T47D (cell line): ENCODE measurements around the gene NFATC2.

Experiments used
- DNase-seq, 2 experiments: peaks; one replicate each; pipeline versions ENCODE4 v3.0.0 to v3.0.0-alpha.2; 2011 to 2012; ENCODE audit warnings: low read depth in 1 of 2, low spot score in 1 of 2
- JUND ChIP-seq: IDR thresholded peaks from 2 replicates; pipeline ENCODE4 v1.6.1; 2012; ENCODE audit warnings: low read depth
- in situ Hi-C: cut with HindIII; loops from 2 replicates; pipeline ENCODE4 v1.10.0; 2016; ENCODE audit warnings: low sequenced_read_pairs, low pct_unique_long_range_greater_than_20kb

Gene NFATC2

DNA sequence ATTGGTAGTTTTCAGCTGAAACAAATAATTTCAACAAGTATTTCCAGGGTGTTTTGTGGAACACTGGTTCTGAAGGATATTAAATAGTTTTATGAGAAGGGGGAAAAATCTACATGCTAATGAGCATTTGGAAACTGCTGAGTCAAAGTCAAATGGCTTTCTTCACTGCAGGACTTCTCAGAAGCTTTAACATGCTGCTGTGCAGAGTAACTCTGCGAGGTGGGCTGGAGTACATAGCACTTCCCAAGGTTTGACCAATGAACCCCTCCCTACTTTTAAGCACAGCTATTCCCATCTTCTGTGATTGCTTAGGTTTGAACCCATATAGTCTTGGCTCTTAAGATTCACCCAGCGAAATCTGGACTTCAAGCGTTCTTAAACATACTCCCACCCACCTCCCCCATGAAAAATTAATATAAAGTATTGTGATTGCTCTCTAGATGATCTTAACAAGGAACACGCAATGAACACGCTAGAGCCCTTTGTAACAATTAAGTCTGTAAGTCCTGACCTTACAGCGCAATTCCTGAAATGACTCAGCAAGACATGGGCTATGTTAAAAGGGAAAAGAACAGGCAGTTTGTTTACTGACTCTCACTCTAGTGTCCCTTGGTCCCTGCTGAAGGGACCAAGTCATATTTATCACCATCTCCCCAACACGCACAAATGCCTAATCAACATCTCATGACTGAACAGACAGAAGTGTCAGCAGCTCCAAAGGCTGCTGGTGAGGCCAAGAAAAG lies 105.2 kb downstream of the NFATC2 start:
- DNase-seq: no peak
- no peak for TF ChIP-seq JUND
- in situ Hi-C loops: no loop called here

DNA sequence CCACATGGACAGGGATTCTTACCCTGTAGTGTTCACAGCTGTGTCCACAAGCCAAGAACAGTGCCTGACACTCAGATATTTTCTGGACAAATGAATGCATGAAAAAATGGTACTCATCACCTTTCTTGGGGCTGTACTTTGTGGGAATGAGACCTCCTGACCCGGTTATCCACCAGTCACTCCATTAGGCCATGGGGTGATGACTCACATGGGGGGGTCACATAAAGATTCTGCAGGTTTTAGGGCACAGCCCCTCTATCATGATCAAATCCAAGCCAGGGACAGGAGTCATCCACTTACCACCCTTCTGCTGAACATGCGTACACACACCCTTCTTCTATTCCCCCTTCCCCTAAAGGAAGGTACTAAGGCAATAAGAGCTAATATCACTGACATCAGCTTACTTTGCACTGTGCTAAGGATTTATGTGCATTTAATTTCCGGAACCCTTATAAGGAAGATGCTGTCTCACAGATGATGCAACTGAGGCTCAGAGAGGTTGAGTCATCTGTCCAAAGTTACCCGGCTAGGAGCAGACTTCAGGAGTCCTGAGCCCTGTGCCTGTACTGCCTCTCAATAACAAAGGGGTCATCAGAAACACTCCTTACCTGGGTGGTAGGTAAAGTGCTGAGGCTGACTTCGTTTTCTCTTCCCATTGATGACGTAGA lies 107.8 kb downstream of the NFATC2 start:
- no peak for TF ChIP-seq JUND
- in situ Hi-C loops: no loop called here
- DNase-seq: no peak

DNA sequence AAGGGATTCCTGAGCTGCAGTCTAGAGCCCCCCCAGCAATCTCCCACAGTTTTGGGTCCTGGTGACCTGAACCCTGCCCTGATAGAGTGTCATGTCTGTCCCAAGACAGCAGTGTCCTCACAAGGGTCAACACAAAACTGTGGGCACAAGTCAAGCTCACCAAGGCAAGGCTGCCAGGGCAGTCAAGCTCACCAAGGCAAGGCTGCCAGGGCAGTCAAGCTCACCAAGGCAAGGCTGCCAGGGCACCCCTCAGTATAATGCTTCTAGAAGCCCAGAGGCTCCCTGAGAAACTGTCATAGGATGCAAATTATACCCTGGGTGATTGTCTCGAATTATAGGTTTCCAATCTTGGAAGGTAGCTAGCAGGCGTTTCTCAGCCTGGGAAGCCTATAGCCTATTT lies 108.5 kb downstream of the NFATC2 start:
- no peak for TF ChIP-seq JUND
- in situ Hi-C loops: no loop called here

DNA sequence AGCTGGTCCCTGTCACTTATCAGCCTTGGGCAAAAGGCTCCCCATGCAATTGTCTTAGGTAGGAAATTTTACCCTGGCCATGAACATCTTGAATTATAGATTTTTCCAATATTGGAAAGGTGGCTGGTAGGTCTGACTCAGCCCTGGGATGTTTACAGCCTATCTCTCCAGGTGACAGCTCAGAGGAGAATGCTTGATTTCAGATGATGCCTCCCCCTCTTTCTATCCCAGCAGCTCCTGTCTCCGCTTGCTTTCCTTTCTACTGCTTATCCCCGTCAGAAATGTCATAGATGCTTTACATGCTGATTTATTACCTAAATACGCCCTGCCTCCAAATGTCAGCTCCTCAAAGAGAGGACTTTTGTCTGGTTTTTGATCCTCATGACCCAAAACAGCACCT lies 109.6 kb downstream of the NFATC2 start:
- no peak for DNase-seq
- in situ Hi-C loops: no loop called here
- no peak for TF ChIP-seq JUND

More for the DNA sequence above, 108.5 kb downstream of the NFATC2 start:
- DNase-seq: no peak

DNA sequence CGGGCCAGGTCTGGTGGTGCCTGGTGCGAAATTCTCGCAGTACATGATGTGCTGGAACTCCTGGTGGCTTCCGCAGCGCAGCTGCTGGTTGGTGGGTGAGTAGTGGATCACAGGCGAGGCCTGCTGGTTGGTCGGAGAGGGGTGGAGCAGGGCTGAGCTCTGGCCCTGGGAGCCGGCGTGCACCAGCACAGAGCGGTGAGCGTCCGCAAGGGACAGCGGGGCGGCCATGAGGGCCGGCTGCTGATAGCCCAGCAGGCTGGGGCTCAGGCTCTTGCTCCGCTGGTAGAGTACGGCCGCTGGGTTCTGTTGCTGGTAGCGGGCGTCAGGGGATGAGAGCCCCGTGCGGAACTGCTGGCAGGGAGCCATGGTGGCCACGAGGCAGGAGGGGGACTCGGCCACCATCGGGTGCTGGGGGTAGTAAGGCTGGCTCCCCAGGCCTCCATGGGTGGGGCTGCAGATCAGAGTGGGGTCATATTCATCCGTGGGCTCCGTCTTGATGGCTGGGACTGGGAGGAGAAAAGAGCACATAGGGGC lies 110.2 kb downstream of the NFATC2 start:
- no peak for DNase-seq
- no peak for TF ChIP-seq JUND
- in situ Hi-C loops: no loop called here

DNA sequence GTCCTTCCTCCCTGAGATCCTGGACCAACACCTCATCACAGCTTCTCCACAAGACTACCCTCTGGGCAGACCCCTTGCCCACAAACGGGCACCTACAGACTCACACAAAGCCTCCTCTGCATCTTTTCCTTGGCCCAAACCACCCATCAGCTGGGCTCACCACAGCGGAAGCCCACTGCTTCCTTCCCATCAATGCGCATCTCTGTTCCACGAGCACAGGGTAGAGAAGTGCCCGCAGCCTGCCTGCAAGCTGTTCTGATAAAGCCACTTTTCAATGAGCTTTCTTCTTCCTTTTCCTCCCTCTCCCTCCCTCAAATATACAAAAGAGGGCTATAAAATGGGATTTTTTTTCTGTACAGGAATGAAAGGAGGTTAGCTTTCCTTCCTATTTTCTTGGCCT lies 111.2 kb downstream of the NFATC2 start:
- no peak for DNase-seq
- in situ Hi-C loops: no loop called here
- TF ChIP-seq JUND: no peak

DNA sequence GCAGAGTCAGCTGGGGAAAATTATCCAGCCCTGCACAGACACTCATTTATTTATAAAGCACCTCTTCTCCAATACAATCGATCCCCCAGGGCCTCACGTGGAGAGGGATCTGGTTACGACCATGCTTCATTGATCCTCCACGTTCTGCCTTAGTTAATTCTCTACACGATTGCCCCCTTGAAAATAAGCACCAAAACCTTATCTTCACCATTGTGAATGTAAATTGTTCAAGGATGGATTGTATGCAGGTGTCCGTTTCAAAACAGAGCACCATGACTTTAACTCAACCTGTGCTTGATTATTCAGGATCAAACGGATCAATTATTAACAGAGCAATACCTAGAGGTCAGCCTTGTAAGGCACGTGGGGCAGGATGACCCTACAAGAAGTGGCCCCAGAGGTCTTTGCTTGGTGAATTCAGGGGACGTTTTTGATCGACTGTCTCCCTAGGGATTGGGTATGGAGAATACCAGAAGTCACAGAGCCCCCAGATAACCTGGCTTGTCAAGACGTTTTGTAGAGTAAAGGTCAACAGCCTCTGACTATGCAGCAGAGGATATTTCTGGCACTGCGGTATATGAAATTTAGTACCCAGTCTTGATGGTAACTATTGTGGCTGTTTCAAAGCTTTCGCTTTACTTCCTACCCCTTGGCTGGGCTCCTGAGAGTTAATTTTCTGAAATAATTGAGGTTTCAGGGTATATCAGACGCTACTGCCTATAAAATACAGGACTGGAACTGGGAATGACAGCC lies 112.1 kb downstream of the NFATC2 start:
- no peak for DNase-seq
- TF ChIP-seq JUND: no peak
- in situ Hi-C loops: no loop called here

DNA sequence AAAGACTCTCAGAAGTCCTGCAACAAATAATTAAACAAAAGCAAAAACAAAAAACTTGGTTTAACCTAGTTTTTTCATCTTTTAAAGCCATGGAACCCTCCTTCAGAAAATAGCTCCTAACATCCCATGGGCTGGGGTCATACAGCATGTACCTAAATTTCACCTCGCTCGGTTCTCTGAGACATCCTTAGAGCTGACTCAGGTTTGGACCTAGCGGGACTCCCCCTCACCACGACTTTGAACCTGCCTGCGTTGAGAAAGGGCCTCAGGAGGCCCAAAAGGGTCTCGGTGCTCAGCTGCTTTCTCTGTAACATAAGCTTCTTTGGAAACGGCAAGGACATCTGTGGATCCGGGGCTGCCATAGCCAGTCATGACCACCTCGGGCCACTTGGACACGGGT lies 112.8 kb downstream of the NFATC2 start:
- TF ChIP-seq JUND: no peak
- DNase-seq: no peak
- in situ Hi-C loops: no loop called here

DNA sequence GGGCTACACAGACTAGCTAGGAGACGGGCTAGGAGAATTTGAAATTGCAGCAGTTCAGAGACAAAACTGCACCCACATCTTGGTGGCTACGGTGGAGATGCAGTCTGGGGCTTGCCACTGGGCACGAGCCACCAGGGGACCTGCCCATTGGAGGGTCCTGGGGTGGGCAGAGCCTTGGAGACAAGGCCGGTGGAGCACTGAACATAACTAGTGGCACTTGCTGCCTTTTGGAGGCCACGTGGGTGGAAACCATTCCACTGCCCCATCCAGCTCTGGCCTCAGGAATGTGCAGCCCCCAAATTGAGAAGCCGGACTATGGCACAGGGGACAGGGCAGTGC lies 113.4 kb downstream of the NFATC2 start:
- no peak for TF ChIP-seq JUND
- in situ Hi-C loops: no loop called here

DNA sequence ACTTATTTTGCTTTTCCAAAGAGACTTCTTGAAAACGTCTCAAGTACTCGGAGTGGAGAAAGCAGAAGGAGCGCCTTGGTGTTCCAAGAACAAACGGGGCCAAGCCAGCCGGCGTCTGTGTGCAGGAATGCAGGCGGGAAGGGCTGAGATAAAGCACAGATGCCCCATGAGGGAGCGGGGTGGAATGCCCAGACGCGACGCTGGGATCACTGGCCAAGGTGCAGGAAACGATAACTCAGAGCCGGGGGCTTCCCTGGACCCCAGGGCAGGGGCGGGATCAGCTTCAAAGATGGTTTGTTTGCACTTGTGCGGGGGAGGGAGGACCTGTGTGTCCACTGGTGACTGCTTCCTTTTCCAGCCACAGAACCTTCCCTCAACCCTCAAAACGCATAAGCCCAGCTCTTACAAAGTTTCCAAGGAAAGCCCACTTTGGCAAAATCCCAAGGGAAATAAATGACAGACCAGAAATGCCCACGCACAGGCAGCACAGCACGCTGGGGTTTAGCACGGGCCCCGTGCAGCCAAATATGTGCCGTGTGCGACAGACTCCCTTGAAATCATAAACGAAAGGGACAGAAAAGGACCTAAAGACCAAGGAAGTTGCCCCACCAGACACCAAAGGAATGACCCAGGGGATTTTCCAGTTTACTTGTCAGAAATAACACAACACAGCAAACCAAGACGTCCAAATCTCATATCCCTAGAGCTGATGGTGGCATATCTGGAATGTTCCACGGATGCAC lies 113.9 kb downstream of the NFATC2 start:
- in situ Hi-C loops: no loop called here
- no peak for TF ChIP-seq JUND
- DNase-seq: no peak

More for the DNA sequence above, 113.4 kb downstream of the NFATC2 start:
- DNase-seq: no peak

DNA sequence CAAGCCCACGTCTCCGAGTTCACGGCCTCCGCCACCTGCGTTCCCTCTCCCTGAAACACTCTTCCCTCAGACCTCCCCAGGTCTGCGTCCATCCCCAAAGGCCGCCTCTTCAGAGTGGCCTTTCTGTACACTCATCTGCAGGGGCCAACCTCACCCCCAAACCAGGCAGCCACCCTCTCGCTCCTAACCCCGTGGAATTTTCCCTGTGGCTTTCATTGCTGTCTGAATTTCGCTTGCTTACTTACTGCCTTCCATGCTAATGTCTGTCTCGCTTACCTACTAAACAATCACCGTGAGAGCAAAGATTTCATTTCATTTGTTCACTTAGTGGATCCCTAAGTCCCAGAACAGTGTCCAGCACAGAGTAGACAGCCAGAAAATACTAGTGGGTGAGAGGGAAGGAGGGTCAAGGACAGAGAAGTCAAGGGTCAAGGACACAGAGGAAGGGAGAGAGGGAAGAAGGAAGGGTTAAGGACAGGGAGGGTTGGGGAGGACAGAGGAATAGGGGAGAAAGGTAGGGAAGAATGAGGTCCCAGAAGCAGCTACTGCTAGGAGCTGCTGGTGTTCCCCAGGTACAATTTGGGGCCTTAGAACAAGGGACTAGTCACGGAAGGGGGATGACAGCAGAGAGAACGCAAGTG lies 114.7 kb downstream of the NFATC2 start:
- in situ Hi-C loops: no loop called here
- no peak for DNase-seq
- TF ChIP-seq JUND: no peak
